Activated CD8-positive, alpha-beta memory T cell treated with anti-CD3 and anti-CD28 coated beads for 1 hour (primary cell): Measurements from ENCODE around the gene CD300H.
"Not testable (repeated sequence)": the region's sequence is repeated elsewhere in the genome, so short reads cannot be mapped to it uniquely, and the experiment has no call there.

Experiments used
- DNase-seq, 2 donors: peaks; one replicate each; pipeline ENCODE4 v3.0.0-alpha.2; 2020; ENCODE audit warnings: low read depth in 1 of 2; ENCODE audit errors: extremely low read depth in 1 of 2

The CD300H gene

GRCh38 chr17:74528491-74529199, 38.7 kb downstream of the CD300H start:
- no peak for DNase-seq

GRCh38 chr17:74527756-74528155, 39.6 kb downstream of the CD300H start:
- no peak for DNase-seq

- no peak for DNase-seq
Observed at GRCh38 chr17:74527081-74527480, 40.2 kb downstream of the CD300H start.

DNA sequence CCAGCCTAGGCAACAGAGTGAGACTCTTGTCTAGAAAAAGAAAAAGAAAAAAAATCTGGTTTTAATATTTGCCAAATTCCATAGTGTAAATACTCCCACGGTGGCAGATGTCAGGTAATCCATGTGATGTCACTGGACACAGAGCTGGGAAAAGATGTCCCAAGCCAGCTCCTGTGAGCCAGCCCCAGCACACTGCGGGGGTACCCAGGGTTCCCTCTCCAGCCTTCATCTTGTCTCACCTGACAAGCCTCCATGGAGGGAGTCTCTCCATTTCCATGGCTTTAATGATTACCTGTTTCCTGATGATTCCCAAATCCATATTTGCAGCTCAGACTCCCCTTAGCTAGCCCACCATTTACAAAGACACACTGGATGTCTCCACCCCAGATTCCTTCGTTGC, 40.6 kb downstream of the CD300H start:
- no peak for DNase-seq

GRCh38 chr17:74525781-74526288, 41.5 kb downstream of the CD300H start:
- DNase-seq: no peak

- DNase-seq: no peak
Observed at GRCh38 chr17:74525465-74525725, 41.9 kb downstream of the CD300H start.

GRCh38 chr17:74524653-74525464, 42.5 kb downstream of the CD300H start:
- no peak for DNase-seq

GRCh38 chr17:74523308-74523707, 44.0 kb downstream of the CD300H start:
- no peak for DNase-seq

GRCh38 chr17:74522381-74523105, 44.8 kb downstream of the CD300H start:
- DNase-seq: no peak

DNA sequence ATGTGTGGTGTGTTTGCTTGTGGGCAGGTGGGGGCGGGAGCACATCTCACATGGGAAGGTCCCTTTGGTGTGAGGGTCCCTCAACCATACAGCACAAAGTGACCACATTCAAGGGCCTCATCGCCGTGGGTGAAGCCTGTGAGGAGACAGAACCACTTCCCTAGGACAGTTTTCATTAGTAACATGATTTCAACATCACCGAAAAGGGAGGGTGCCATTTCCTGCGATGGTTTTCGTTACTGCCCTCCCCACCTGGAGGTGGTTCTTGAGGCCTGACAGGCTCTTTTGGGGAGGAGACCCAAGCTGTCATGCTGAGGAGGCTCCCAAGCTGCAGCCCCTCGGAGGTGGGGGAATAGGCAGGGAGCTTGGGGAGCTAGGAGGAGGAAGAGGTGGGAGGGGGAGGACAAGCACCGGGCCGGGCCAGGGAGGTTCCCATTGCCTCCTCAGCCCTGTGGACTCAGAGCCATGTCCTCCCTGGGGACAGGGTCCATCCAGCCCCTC, 45.6 kb downstream of the CD300H start:
- no peak for DNase-seq

GRCh38 chr17:74520790-74521480, 46.4 kb downstream of the CD300H start:
- DNase-seq: no peak

GRCh38 chr17:74520016-74520434, 47.3 kb downstream of the CD300H start:
- no peak for DNase-seq

DNA sequence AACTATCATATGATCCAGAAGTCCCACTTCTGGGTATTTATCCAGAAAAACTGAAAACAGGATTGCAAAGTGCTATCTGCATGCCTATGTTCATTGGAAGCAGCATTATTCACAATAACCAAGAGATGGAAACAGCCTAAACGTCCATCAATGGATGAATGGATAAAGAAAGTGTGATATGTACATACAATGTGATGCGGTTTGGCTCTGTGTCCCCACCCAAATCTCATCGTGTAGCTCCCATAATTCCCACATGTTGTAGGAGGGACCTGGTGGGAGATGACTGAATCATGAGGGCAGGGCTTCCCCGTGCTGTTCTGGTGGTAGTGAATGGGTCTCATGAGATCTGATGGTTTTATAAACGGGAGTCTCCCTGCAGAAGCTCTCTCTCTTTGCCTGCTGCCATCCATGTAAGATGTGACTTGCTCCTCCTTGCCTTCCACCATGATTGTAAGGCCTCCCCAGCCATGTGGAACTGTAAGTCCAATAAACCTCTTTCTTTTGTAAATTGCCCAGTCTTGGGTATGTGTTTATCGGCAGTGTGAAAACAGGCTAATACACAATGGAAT, 48.8 kb downstream of the CD300H start:
- DNase-seq: not testable (repeated sequence)

- DNase-seq: no peak
Observed at GRCh38 chr17:74516561-74517328, 50.6 kb downstream of the CD300H start.

DNA sequence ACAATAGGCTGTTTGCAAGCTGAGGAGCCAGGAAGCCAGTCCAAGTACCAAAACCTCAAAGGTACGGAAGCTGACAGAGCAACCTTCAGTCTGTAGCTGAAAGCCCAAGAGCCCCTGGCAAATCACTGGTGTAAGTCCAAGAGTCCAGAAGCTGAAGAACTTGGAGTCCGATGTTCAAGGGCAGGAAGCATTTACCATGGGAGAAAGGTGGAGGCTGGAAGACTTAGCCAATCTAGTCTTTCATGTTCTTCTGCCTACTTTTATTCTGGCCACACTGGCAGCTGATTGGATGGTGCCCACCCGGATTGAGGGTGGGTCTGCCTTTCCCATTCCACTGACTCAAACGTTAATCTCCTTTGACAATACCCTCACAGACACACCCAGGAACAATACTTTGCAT, 51.4 kb downstream of the CD300H start:
- DNase-seq: no peak

- DNase-seq: no peak
Observed at GRCh38 chr17:74514632-74515334, 52.5 kb downstream of the CD300H start.

- no peak for DNase-seq
Observed at GRCh38 chr17:74513987-74514631, 53.2 kb downstream of the CD300H start.

DNA sequence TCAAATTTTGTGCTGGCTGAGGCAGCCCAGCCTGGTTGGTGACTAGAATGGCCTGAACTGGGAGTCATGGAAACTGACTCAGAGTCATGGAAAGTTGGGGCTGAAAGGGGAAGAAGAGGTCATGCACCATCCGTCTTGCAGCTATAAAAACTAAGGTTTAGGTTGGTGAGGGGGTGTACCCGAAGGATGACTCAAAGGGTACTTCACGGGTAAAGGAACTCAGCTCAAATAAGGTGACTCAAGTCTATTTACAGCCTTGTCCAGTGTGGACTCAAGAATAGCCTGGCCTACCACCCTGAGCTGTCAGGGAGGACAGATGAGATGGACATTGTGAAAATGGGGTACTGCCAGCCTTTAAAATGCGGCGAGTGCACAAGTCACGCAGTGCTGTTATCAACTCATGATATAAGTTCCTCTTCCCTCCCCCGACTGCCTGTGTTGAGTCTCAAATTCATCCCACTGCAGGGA, 54.7 kb downstream of the CD300H start:
- no peak for DNase-seq

DNA sequence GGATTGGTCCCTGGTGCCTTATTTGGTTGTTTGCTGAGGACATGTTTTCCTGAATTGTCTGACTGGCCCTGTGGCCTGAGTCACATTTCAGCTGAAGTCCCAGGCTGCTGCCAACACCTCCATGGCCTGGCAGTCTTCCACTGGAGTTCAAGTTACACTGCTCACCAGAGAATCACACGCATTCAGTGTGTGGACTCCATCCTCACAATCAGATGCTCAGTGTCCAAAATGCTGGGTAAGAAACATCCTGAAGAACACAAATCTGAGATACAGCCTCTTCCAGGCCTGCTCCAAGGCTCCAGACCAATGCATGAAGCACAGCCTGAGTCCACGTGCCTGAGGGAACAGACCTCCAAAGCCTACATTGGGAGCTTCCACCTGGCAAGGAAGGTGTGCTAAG, 55.3 kb downstream of the CD300H start:
- DNase-seq: no peak
